HG03521 (cell line): Measurements from ENCODE around the gene PYGO1.
"Not testable (repeated sequence)": the region's sequence is repeated elsewhere in the genome, so short reads cannot be mapped to it uniquely, and the experiment has no call there.

Experiments
- ATAC-seq: cut with Tn5 transposase; IDR thresholded peaks from one replicate; pipeline ENCODE4 v1.9.1; 2021; ENCODE audit warnings: mild to moderate bottlenecking, moderate library complexity; ENCODE audit not compliant: unreplicated experiment

The PYGO1 gene

DNA sequence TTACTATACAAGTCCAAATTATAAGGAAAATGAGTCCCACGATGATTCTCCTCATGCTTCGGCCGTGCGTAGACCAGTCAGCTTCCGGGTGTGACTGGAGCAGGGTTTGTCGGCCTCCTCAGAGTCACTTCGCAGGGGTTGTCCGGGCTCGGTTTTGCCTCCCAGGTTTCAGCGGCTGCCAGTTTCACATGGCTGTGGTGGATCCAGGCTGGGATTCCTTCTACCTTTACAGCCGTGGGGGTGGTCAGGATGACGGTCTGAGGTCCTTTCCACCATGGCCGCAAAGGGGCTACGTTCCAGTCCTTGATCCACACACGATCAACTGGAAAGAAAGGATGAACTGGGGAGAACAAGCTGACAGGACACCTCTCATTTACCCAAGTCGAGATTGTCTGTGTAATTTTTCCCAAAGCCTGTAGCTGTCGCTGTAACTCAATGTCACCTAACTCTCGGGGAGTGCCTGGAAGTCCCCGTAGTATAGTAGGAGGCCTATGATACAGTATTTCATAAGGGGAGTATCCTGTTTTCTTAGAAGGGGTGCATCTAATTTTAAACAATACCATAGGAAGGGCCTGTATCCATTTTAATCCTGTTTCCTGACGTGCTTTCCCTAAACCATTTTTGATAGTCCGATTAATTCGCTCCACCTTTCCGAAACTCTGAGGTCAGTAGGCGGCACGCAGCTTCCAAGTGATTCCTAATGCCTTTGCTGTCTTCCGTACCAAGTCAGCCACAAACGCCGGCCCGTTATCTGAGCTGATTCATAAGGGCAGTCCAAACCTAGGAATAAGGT is 74.3 kb downstream of the PYGO1 start:
- not testable (repeated sequence) for ATAC-seq

DNA sequence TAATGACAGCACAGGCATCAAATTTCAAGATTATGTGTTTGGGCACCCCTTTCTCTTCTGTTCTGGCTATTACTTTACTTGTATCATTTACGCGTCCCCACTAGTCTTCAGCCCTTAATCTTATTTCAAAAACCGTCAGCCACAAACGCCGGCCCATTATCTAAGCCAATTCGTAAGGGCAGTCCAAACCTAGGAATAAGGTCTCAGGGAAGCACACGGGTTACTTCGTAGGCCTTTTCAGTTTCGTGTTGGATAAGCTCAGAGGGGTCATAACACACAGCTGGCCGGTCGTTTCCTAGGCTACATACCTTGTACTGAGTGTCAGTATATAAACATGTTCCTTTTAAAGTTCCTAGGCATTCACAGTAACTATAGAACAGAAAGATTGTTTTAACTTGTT is 75.0 kb downstream of the PYGO1 start:
- no peak for ATAC-seq

DNA sequence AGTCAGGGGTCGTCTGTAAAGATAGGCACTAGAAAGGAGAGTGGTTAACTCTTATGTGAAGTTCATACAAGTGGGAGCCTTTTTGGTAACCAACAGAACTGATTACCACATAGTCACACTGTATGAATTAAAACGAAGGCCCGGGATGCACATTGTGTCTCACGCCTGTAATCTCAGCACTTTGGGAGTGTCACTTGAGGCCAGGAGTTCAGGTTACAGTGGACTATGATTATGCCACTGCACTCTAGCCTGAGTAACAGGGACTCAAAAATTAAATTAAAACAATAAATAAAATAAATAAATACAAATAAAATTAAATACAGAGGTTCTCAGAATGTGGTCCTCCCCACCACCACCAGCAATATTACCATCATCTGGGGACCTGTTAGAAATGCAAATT is 80.6 kb downstream of the PYGO1 start:
- ATAC-seq: no peak

DNA sequence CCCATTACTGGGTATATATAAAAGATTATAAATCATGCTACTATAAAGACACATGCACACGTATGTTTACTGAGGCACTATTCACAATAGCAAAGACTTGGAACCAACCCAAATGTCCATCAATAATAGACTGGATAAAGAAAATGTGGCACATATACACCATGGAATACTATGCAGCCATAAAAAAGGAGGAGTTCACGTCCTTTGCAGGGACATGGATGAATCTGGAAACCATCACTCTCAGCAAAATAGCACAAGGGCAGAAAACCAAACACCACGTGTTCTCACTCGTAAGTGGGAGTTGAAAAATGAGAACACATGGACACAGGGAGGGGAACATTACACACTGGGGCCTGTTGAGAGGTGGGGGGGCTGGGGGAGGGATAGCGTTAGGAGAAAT is 82.7 kb downstream of the PYGO1 start:
- ATAC-seq: not testable (repeated sequence)

DNA sequence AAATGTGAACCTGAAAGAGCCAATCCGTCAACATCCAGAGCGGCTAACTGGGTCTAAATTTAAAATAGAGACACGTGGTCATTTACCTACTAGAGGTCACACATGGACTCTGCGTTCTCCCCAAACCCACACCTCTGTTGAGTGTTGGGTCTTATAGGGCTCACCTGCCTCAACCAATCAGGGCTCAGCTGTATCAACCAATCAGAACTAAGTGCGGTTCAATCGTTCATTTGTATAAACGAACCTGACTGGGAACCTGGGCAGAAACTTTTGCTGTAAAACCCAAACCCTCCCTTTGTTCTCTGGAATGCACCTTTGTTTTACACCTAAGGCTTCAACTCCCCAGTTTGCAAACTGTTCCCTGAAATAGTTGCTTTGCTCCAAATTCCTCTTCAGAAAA is 89.0 kb downstream of the PYGO1 start:
- no peak for ATAC-seq

DNA sequence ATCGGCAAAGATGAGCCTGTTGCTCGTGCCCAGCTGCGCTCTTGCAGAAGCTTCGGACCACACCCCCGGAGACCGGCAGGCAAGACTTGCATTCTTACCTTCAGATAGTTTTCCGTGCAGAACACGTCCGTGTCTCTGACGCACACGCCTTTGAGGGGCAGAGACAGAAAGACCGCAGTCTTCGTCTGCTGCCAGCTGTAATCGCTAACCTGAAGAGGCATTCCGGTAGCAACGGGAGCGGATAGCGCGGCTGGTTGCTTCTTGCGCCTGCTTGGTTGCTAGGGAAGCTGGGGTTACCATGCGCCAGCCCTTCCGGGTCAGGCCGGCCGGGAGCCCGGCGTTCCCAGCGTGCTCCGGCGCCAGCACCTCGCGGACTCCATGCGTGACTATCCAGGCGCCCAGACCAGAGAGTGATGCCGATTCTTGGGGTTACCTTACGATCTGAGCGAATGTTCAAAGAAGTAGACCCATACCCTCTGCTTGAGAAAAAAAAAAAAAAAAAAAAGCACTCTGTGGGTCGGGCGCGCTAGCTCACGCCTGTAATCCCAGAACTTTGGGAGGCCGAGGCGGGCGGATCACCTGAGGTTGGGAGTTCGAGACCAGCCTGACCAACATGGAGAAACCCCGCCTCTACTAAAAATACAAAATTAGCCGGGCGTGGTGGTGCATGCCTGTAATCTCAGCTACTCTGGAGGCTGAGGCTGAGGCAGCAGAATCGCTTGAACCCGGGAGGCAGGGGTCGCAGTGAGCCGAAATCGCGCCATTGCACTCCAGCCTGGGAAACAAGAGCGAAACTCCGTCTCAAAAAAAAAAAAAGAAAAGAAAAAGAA is 89.8 kb downstream of the PYGO1 start:
- peak; percentile 98 for ATAC-seq

DNA sequence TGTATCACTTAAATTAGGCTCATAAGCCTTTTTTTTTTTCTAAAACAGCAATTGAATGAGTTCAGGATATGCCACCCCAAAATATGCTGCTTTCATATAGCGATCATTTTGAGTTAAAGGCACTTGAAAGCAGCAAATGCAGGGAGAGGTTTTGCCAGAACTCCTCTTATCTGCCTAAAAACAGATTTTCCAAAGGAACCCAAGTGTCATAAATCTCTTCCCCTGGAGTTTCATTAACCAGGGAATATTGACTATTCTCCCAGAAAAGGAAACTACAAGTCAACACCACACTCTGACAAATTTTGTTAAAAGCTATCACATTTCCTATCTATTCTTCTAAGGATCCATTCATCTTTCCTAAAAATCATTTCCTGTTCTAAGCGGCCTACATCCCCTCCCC is 91.4 kb downstream of the PYGO1 start:
- ATAC-seq: no peak

DNA sequence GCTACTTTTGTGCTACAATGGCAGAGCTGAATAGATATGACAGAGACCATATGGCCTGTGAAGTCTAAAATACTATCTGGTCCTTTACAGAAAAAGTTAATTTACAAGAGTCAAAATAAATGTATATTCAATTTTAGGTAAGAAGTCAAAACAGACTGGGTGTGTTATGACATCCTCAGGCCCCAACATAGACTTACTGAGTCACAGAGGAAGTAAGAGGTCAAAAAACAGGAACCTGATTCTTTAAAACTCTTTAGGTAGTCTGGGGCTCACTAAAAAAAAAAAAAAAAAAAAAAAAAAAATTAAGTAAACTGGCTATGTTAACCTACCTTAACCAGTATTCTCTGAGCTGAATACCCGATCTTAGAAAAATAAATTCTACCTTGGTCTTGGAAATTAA is 93.2 kb downstream of the PYGO1 start:
- no peak for ATAC-seq

DNA sequence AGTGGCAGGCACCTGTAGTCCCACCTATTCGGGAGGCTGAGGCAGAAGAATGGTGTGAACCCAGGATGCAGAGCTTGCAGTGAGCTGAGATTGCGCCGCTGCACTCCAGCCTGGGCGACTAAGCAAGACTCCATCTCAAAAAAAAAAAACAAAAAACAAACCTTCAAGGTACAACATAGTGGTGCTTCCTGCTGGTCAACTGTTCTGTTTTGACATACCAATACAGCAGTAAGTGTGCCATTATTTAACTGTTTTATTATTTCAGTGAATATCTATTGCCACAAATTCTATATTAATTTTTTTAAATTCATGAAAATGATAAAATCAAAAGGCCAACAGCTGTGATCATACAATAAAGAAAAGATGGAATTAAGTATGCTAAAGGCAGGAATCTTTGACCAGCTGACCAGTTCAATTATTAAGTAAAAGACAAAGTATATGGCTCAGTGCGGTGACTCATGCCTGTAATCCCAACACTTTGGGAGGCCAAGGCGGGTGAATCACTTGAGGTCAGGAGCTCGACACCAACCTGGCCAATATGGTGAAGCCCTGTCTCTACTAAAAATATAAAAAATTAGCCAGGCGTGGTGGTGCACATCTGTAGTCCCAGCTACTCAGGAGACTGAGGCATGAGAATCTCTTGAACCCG is 99.1 kb downstream of the PYGO1 start:
- ATAC-seq: not testable (repeated sequence)
